Stomach smooth muscle (tissue), 2 donors: ENCODE measurements around the gene FTO.

Experiments used
- H3K27ac ChIP-seq: one replicate; pipeline ENCODE4 v1.7.0; 2013; ENCODE audit warnings: mild to moderate bottlenecking, low read length, inconsistent platforms
- H3K27me3 ChIP-seq, 2 donors: one replicate each; pipeline ENCODE4 v1.7.0; 2013; ENCODE audit warnings: low read length in 2 of 2; ENCODE audit not compliant: insufficient read depth in 2 of 2, control insufficient read depth in 1 of 2
- H3K36me3 ChIP-seq, 2 donors: one replicate each; pipeline ENCODE4 v1.7.0; 2013; ENCODE audit warnings: low read length in 2 of 2; ENCODE audit not compliant: control insufficient read depth in 2 of 2, insufficient read depth in 2 of 2
- H3K4me1 ChIP-seq: one replicate; pipeline ENCODE4 v1.7.0; 2013; ENCODE audit warnings: low read length; ENCODE audit not compliant: control insufficient read depth, insufficient read depth
- H3K4me3 ChIP-seq, 2 donors: one replicate each; pipeline ENCODE4 v1.7.0; 2013; ENCODE audit warnings: low read length in 2 of 2
- H3K9ac ChIP-seq, 2 donors: one replicate each; pipeline ENCODE4 v1.7.0; 2013; ENCODE audit warnings: low read length in 2 of 2, mild to moderate bottlenecking in 1 of 2
- H3K9me3 ChIP-seq, 2 donors: one replicate each; pipeline ENCODE4 v1.7.0; 2013; ENCODE audit warnings: low read length in 2 of 2; ENCODE audit not compliant: control insufficient read depth in 2 of 2
- donor health status: healthy.
- donor health status: Pancreatic carcinoma.

The FTO gene

GRCh38 chr16:53826658-53827057 is 122.7 kb downstream of the FTO start:
- no peak overlapping the region for H3K27ac ChIP-seq
- H3K9me3 ChIP-seq: no peaks in the 10 kb centered on the region
- H3K27me3 ChIP-seq: no peaks in the 10 kb centered on the region
- no peak overlapping the region for H3K9ac ChIP-seq
- H3K36me3 ChIP-seq: peaks cover 3 to 8% of the 10 kb centered on the region in 2 donors
- no peak overlapping the region for H3K4me3 ChIP-seq
- H3K4me1 ChIP-seq: no peaks in the 10 kb centered on the region

- Histone ChIP-seq H3K9ac (no peak overlapping the region), H3K27ac (no peak overlapping the region), H3K36me3 (peaks cover 3 to 8% of the 10 kb centered on the region in 2 donors), H3K4me3 (no peak overlapping the region), H3K4me1 (no peaks in the 10 kb centered on the region), H3K9me3 (no peaks in the 10 kb centered on the region), H3K27me3 (no peaks in the 10 kb centered on the region)
These were observed 123.8 kb downstream of the FTO start for GRCh38 chr16:53827741-53828140.

- H3K9me3 ChIP-seq: no peaks in the 10 kb centered on the region
- H3K4me3 ChIP-seq: no peak overlapping the region
- H3K9ac ChIP-seq: no peak overlapping the region
- H3K27me3 ChIP-seq: no peaks in the 10 kb centered on the region
- no peaks in the 10 kb centered on the region for H3K4me1 ChIP-seq
- peaks cover 3 to 8% of the 10 kb centered on the region in 2 donors for H3K36me3 ChIP-seq
- H3K27ac ChIP-seq: no peak overlapping the region
These were observed 125.3 kb downstream of the FTO start for GRCh38 chr16:53829186-53829747.

GRCh38 chr16:53832896-53833544 is 129.1 kb downstream of the FTO start:
- H3K9ac ChIP-seq: no peak overlapping the region
- no peaks in the 10 kb centered on the region for H3K9me3 ChIP-seq
- no peak overlapping the region for H3K4me3 ChIP-seq
- H3K36me3 ChIP-seq: no peaks in the 10 kb centered on the region
- H3K27ac ChIP-seq: no peak overlapping the region
- no peaks in the 10 kb centered on the region for H3K27me3 ChIP-seq
- no peaks in the 10 kb centered on the region for H3K4me1 ChIP-seq

- Histone ChIP-seq H3K36me3 (no peaks in the 10 kb centered on the region), H3K27me3 (no peaks in the 10 kb centered on the region), H3K4me3 (no peak overlapping the region), H3K9me3 (no peaks in the 10 kb centered on the region), H3K27ac (no peak overlapping the region), H3K9ac (no peak overlapping the region), H3K4me1 (no peaks in the 10 kb centered on the region)
These were observed 132.2 kb downstream of the FTO start for GRCh38 chr16:53836142-53836541.

- no peaks in the 10 kb centered on the region for H3K9me3 ChIP-seq
- no peaks in the 10 kb centered on the region for H3K36me3 ChIP-seq
- no peaks in the 10 kb centered on the region for H3K4me1 ChIP-seq
- no peak overlapping the region for H3K9ac ChIP-seq
- no peak overlapping the region for H3K4me3 ChIP-seq
- H3K27me3 ChIP-seq: no peaks in the 10 kb centered on the region
- H3K27ac ChIP-seq: no peak overlapping the region
These were observed 132.7 kb downstream of the FTO start for GRCh38 chr16:53836680-53837079.

- Histone ChIP-seq H3K9ac (no peak overlapping the region), H3K4me1 (no peaks in the 10 kb centered on the region), H3K27ac (no peak overlapping the region), H3K9me3 (no peaks in the 10 kb centered on the region), H3K27me3 (no peaks in the 10 kb centered on the region), H3K36me3 (no peaks in the 10 kb centered on the region), H3K4me3 (no peak overlapping the region)
These were observed 133.5 kb downstream of the FTO start for GRCh38 chr16:53837426-53837825.

- Histone ChIP-seq H3K27me3 (no peaks in the 10 kb centered on the region), H3K27ac (no peak overlapping the region), H3K4me3 (no peak overlapping the region), H3K4me1 (no peaks in the 10 kb centered on the region), H3K9ac (no peak overlapping the region), H3K9me3 (no peaks in the 10 kb centered on the region), H3K36me3 (no peaks in the 10 kb centered on the region)
These were observed 135.2 kb downstream of the FTO start for GRCh38 chr16:53839150-53839549.

- H3K4me1 ChIP-seq: no peaks in the 10 kb centered on the region
- H3K36me3 ChIP-seq: peaks cover 3 to 5% of the 10 kb centered on the region in 2 donors
- no peak overlapping the region for H3K9ac ChIP-seq
- no peak overlapping the region for H3K27ac ChIP-seq
- no peak overlapping the region for H3K4me3 ChIP-seq
- no peaks in the 10 kb centered on the region for H3K9me3 ChIP-seq
- H3K27me3 ChIP-seq: no peaks in the 10 kb centered on the region
These were observed 136.5 kb downstream of the FTO start for GRCh38 chr16:53840456-53840855.

GRCh38 chr16:53841884-53842283 is 137.9 kb downstream of the FTO start:
- Histone ChIP-seq H3K4me3 (no peak overlapping the region), H3K27me3 (no peaks in the 10 kb centered on the region), H3K4me1 (no peaks in the 10 kb centered on the region), H3K36me3 (peaks cover 3 to 5% of the 10 kb centered on the region in 2 donors), H3K9me3 (no peaks in the 10 kb centered on the region), H3K27ac (no peak overlapping the region), H3K9ac (no peak overlapping the region)

- Histone ChIP-seq H3K27ac (no peak overlapping the region), H3K4me3 (no peak overlapping the region), H3K4me1 (peaks cover 2% of the 10 kb centered on the region), H3K9ac (no peak overlapping the region), H3K36me3 (peaks cover 3 to 5% of the 10 kb centered on the region in 2 donors), H3K27me3 (no peaks in the 10 kb centered on the region), H3K9me3 (no peaks in the 10 kb centered on the region)
These were observed 139.1 kb downstream of the FTO start for GRCh38 chr16:53843084-53843483.
